Iris pigment epithelial cell (primary cell): Measurements from ENCODE around the gene PRRT2.
"Not testable (repeated sequence)": the region's sequence is repeated elsewhere in the genome, so short reads cannot be mapped to it uniquely, and the experiment has no call there.

ENCODE experiments used
- DNase-seq: peaks from one replicate; pipeline ENCODE4 v3.0.0-alpha.2; 2011; ENCODE audit warnings: low read depth

Gene PRRT2

GRCh38 chr16:29812754-29813643 lies 1.0 kb downstream of the PRRT2 start:
- DNase-seq: no peak

- DNase-seq: no peak
These were observed 1.9 kb downstream of the PRRT2 start for GRCh38 chr16:29813644-29814562.

GRCh38 chr16:29814592-29814991 lies 2.6 kb downstream of the PRRT2 start:
- no peak for DNase-seq

GRCh38 chr16:29815032-29815721 lies 3.2 kb downstream of the PRRT2 start:
- DNase-seq: no peak

GRCh38 chr16:29815793-29816693 lies 4.0 kb downstream of the PRRT2 start, which contains the start of gene PAGR1:
TSS of gene PAGR1 (plus strand) at chr16:29816152. CDS start at chr16:29816526, 374 bp downstream.
- peak; percentile 100 for DNase-seq

GRCh38 chr16:29816694-29817441 lies 4.9 kb downstream of the PRRT2 start:
- peak; percentile 66 for DNase-seq

GRCh38 chr16:29818082-29818481 lies 6.1 kb downstream of the PRRT2 start:
- no peak for DNase-seq

GRCh38 chr16:29819506-29819905 lies 7.5 kb downstream of the PRRT2 start:
- no peak for DNase-seq

GRCh38 chr16:29820271-29820701 lies 8.3 kb downstream of the PRRT2 start, which contains the start of gene MVP:
TSS of gene MVP (plus strand) at chr16:29820462. CDS start at chr16:29830550, 10,088 bp downstream.
- DNase-seq: peak; percentile 70

GRCh38 chr16:29820730-29821642 lies 9.0 kb downstream of the PRRT2 start:
- DNase-seq: no peak

- peak; percentile 82 for DNase-seq
These were observed 9.7 kb downstream of the PRRT2 start for GRCh38 chr16:29821643-29822115.

GRCh38 chr16:29824589-29825144 lies 12.7 kb downstream of the PRRT2 start:
- peak; percentile 84 for DNase-seq

GRCh38 chr16:29825145-29826044 lies 13.4 kb downstream of the PRRT2 start:
- DNase-seq: peak; percentile 87

- DNase-seq: no peak
These were observed 14.3 kb downstream of the PRRT2 start for GRCh38 chr16:29826342-29826695.

- DNase-seq: no peak
These were observed 18.8 kb downstream of the PRRT2 start for GRCh38 chr16:29830774-29831173.

- no peak for DNase-seq
These were observed 19.5 kb downstream of the PRRT2 start for GRCh38 chr16:29831490-29831889.

GRCh38 chr16:29833219-29833618 lies 21.2 kb downstream of the PRRT2 start:
- DNase-seq: not testable (repeated sequence)

GRCh38 chr16:29834079-29834478 lies 22.1 kb downstream of the PRRT2 start:
- DNase-seq: no peak
